T-cell (primary cell): ENCODE measurements around the gene TGFBR3. TPM values are rescaled to one million over a fixed set of nuclear protein-coding genes. Genes with fewer than 3 reads are reported as not detected.
A peak's percentile ranks its signal among the peaks of the same experiment; 100 is the strongest.

Experiments
- ATAC-seq, 4 experiments: fragments of 200-7000 bp in 3 of 4; fragments of 150-1000 bp in 1 of 4; cut with Tn5 transposase; replicated peaks in 1 of 4; 1 replicate in 3 of 4; 2 replicates in 1 of 4; pipeline ENCODE4 v1.10.0; 2021; ENCODE audit warnings: moderate library complexity in 3 of 4, mild to moderate bottlenecking in 2 of 4, moderate number of reproducible peaks in 1 of 4
- CTCF ChIA-PET, 2 donors: fragments of 300-600 bp; sonication (Branson Sonifier 250); formaldehyde crosslinking; loops; one replicate each; lab custom pipeline; 2022; ENCODE audit warnings: antibody characterized with exemption in 2 of 2; lab: Charles Lee
- POLR2A ChIA-PET, 2 donors: fragments of 300-600 bp; sonication (Branson Sonifier 250); formaldehyde crosslinking; loops; one replicate each; lab custom pipeline; 2022; ENCODE audit warnings: antibody characterized with exemption in 2 of 2; lab: Charles Lee
- DNase-seq, 35 experiments: peaks; one replicate each; pipeline versions ENCODE4 v3.0.0 to v3.0.0-alpha.2; 2013 to 2023
- H3K27ac ChIP-seq: one replicate; pipeline ENCODE4 v1.5.1; 2013; ENCODE audit warnings: low read length
- H3K27me3 ChIP-seq, 2 experiments: replicated peaks in 1 of 2; 1 replicate in 1 of 2; 2 replicates in 1 of 2; pipeline versions ENCODE4 v1.6.1 to v1.7.0; 2013; ENCODE audit warnings: low read length in 1 of 2, mixed read lengths in 1 of 2; ENCODE audit not compliant: control insufficient read depth in 2 of 2, insufficient read depth in 2 of 2; ENCODE audit errors: extremely low read depth in 1 of 2
- H3K36me3 ChIP-seq, 2 donors: 1 replicate in 1 of 2; 2 replicates in 1 of 2; pipeline versions ENCODE4 v1.6.1 to v1.7.0; 2013; ENCODE audit warnings: low read length in 1 of 2; ENCODE audit not compliant: control insufficient read depth in 2 of 2, insufficient read depth in 1 of 2; ENCODE audit errors: extremely low read depth in 1 of 2
- H3K4me1 ChIP-seq, 2 experiments: 1 replicate in 1 of 2; 2 replicates in 1 of 2; pipeline versions ENCODE4 v1.6.1 to v1.7.0; 2013; ENCODE audit warnings: low read length in 2 of 2, mixed read lengths in 1 of 2; ENCODE audit not compliant: insufficient read depth in 2 of 2, control insufficient read depth in 1 of 2; ENCODE audit errors: extremely low read depth in 1 of 2
- H3K4me3 ChIP-seq, 2 donors: 1 replicate in 1 of 2; 2 replicates in 1 of 2; pipeline versions ENCODE4 v1.5.1 to v1.7.0; 2013; ENCODE audit warnings: mild to moderate bottlenecking in 2 of 2, low read length in 1 of 2, moderate library complexity in 1 of 2; ENCODE audit not compliant: control insufficient read depth in 1 of 2; ENCODE audit errors: extremely low read depth in 1 of 2
- H3K9me3 ChIP-seq: 2 replicates; pipeline ENCODE4 v1.7.0; 2013
- H3K27ac Mint-ChIP-seq, 2 donors: one replicate each; pipeline ENCODE4 v1.8.0; 2020 to 2021; ENCODE audit warnings: mild to moderate bottlenecking in 2 of 2, mixed read lengths in 2 of 2
- H3K27me3 Mint-ChIP-seq, 2 donors: one replicate each; pipeline ENCODE4 v1.8.0; 2021 to 2022; ENCODE audit warnings: mixed read lengths in 2 of 2
- H3K36me3 Mint-ChIP-seq: one replicate; pipeline ENCODE4 v1.8.0; 2021; ENCODE audit warnings: mixed read lengths
- H3K4me1 Mint-ChIP-seq, 3 donors: one replicate each; pipeline ENCODE4 v1.8.0; 2020 to 2022; ENCODE audit warnings: mixed read lengths in 3 of 3, mild to moderate bottlenecking in 1 of 3
- H3K4me3 Mint-ChIP-seq, 3 donors: one replicate each; pipeline ENCODE4 v1.8.0; 2020 to 2022; ENCODE audit warnings: mild to moderate bottlenecking in 3 of 3, mixed read lengths in 3 of 3, moderate library complexity in 3 of 3
- H3K9me3 Mint-ChIP-seq, 3 donors: one replicate each; pipeline ENCODE4 v1.8.0; 2020 to 2022; ENCODE audit warnings: mixed read lengths in 3 of 3
- WGBS: methylation state at CpG from one replicate; pipeline ENCODE4 v1.1.5; 2013; ENCODE audit warnings: missing lambda C conversion rate; ENCODE audit not compliant: insufficient coverage; 5-methylcytosine and 5-hydroxymethylcytosine counted together
- total RNA-seq, 35 experiments: library from RNA in 6 of 35; stranded (reverse) in 6 of 35; fragments of 120-200 nt in 1 of 35; gene quantifications; one replicate each; pipeline versions ENCODE4 v1.2.1 to v1.2.4 and lab custom pipeline; 2013 to 2026

TGFBR3 gene
- total RNA-seq, 5 donors from 2014 or later (not counting 1 experiment from before 2014, with no cell fraction given) = 17.5 to 65.4 (median 36.4) TPM

DNA sequence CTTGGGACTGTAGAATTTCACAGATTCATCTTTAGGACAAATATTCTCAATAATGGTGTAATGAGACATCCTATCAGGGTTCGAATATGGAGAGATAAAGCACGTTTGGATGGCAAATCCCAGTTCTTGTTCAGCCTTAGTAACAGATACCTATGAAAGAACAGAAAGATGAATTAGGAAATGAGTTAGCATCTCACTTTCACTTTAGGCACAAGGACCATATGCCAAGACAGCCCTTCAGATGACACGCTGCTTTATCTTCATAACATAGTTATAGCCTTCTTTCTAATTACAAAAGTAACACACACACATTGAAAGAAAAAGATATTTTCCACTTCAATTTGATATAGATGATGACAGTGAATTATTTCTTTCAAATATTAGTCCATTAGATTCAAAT, 173.6 kb downstream of the TGFBR3 start:
- Mint-ChIP-seq H3K4me3 (no peak overlapping the region), H3K27ac (peak overlapping the region; percentile 12 to 20), H3K4me1 (peaks cover 14 to 30% (median 18%) of the 10 kb centered on the region in 3 donors), H3K27me3 (no peaks in the 10 kb centered on the region), H3K36me3 (peaks cover 85% of the 10 kb centered on the region), H3K9me3 (no peaks in the 10 kb centered on the region)
- H3K9me3 ChIP-seq = no peaks in the 10 kb centered on the region
- H3K4me3 ChIP-seq = no peak overlapping the region
- peaks cover 0 to 63% of the 10 kb centered on the region in 2 donors for H3K36me3 ChIP-seq
- no CpG with 5 or more reads among the region's 3 CpGs for WGBS
- DNase-seq (no peak), ATAC-seq (no peak)
- peaks cover 0 to 8% of the 10 kb centered on the region in 2 experiments for H3K4me1 ChIP-seq
- H3K27me3 ChIP-seq = no peaks in the 10 kb centered on the region
- CTCF ChIA-PET = interaction anchor here in 1 of 2 donors (1.9 kb wide), 1 partner anchor 200 kb away, joined by 7 read pairs; no protein-coding TSS in a partner anchor
- POLR2A ChIA-PET = interaction anchor here in 1 of 2 donors (0.5 kb wide), 1 partner anchor 1294 kb away, joined by 3 read pairs; no protein-coding TSS in a partner anchor
- no peak overlapping the region for H3K27ac ChIP-seq

DNA sequence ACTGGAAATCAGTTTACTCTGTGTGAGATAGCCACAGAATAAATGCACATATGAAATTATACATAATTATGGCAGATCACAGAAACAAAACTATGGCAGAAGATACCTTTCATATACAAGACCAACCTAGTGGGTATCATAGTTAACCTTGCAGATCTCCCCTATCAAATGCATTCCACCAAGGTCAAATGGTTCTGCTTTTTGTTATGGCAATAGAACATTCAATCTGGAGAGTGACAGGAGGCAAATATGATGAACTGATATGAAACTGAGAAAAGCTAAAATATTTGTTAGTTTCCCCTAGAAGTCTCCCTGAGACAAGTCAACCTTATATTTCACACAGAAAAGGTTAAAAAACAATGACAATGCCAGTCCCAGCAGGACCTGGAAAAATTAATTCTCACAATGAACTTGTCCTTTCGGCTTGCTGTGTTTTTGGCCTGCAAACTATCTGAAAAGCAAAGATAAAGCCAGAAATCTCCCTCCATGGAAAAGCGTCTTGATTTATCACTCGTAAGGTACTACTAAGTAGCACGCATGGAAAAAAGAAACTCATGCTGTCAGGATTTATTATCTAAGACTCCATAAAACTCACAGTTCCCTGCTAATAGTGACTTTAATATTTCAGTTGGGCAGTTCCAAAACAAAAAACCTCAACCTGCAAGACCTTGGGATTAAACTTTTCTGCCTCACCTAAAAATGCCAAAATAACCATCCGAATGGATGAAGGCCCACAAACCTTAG, 174.3 kb downstream of the TGFBR3 start:
- no peaks in the 10 kb centered on the region for H3K9me3 Mint-ChIP-seq
- H3K27me3 Mint-ChIP-seq = no peaks in the 10 kb centered on the region
- DNase-seq (no peak), ATAC-seq (no peak)
- H3K27ac ChIP-seq = no peak overlapping the region
- H3K27me3 ChIP-seq = no peaks in the 10 kb centered on the region
- H3K4me1 ChIP-seq = peaks cover 0 to 13% of the 10 kb centered on the region in 2 experiments
- peaks cover 90% of the 10 kb centered on the region for H3K36me3 Mint-ChIP-seq
- H3K36me3 ChIP-seq = peaks cover 0 to 66% of the 10 kb centered on the region in 2 donors
- 100% methylated on average over 3 of the region's 5 CpGs for WGBS
- H3K9me3 ChIP-seq = no peaks in the 10 kb centered on the region
- ChIA-PET CTCF (no interaction called here), POLR2A (no interaction called here)
- no peak overlapping the region for H3K27ac Mint-ChIP-seq
- H3K4me3 ChIP-seq = no peak overlapping the region
- no peak overlapping the region for H3K4me3 Mint-ChIP-seq
- peaks cover 14 to 30% (median 18%) of the 10 kb centered on the region in 3 donors for H3K4me1 Mint-ChIP-seq

DNA sequence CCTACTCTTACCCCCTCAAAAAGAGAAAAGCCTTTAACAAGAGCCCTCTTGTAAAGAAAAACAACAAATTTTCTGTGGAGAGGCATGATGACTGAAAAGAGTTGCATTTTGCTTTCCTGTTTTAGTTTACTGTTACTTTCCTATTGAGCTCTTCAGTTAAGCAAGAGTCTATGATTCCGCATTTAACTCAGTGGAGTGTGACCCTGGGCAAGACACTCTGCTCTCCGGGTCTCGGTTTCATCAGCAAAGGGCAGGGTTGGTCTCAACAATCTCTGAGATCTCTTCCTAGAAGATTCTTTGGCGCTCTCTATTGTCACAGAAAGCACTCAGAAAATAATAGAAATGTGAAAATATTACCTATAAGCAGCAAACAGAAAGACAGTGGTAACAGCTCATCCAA, 175.7 kb downstream of the TGFBR3 start:
- Mint-ChIP-seq H3K4me1 (peaks cover 14 to 30% (median 18%) of the 10 kb centered on the region in 3 donors), H3K9me3 (no peaks in the 10 kb centered on the region), H3K36me3 (peaks cover 89% of the 10 kb centered on the region), H3K27ac (no peak overlapping the region), H3K27me3 (no peaks in the 10 kb centered on the region), H3K4me3 (no peak overlapping the region)
- Histone ChIP-seq H3K4me1 (peaks cover 0 to 13% of the 10 kb centered on the region in 2 experiments), H3K36me3 (peaks cover 0 to 68% of the 10 kb centered on the region in 2 donors), H3K4me3 (no peak overlapping the region), H3K27ac (no peak overlapping the region), H3K9me3 (no peaks in the 10 kb centered on the region), H3K27me3 (no peaks in the 10 kb centered on the region)
- WGBS = 100% methylated on average over 2 of the region's 4 CpGs
- POLR2A ChIA-PET = no interaction called here
- ATAC-seq (no peak), DNase-seq (no peak)
- CTCF ChIA-PET = interaction anchor here in 1 of 2 donors (0.9 to 1.6 kb wide), 2 partner anchors 14 to 196 kb away, joined by 3 to 4 read pairs; no protein-coding TSS in a partner anchor

DNA sequence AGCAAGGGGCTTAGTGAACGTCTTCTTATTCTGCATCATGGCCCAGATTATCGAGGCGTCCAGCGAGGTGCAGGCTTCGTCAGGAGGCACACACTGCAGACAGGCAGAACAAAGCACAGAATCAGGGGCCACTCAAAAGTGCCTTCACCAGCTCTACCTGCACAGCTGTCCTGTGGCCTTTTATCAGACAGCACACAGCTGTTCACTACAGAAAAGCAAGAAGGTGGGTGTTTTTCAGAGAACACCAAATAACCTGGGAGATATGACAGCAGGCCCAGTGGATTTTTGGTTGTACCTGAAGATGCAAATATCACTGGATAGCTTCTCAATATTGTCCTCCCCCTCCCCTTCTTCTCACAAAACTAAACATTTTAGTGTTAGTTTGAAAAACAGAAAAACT, 177.3 kb downstream of the TGFBR3 start:
- Histone ChIP-seq H3K4me1 (peaks cover 0 to 13% of the 10 kb centered on the region in 2 experiments), H3K9me3 (no peaks in the 10 kb centered on the region), H3K27ac (no peak overlapping the region), H3K4me3 (no peak overlapping the region), H3K36me3 (peaks cover 0 to 63% of the 10 kb centered on the region in 2 donors), H3K27me3 (no peaks in the 10 kb centered on the region)
- no peak for DNase-seq
- no peak for ATAC-seq
- H3K9me3 Mint-ChIP-seq = no peaks in the 10 kb centered on the region
- peaks cover 86% of the 10 kb centered on the region for H3K36me3 Mint-ChIP-seq
- H3K4me3 Mint-ChIP-seq = no peak overlapping the region
- no peak overlapping the region for H3K27ac Mint-ChIP-seq
- H3K4me1 Mint-ChIP-seq = peaks cover 13 to 20% (median 14%) of the 10 kb centered on the region in 3 donors
- no peaks in the 10 kb centered on the region for H3K27me3 Mint-ChIP-seq
- POLR2A ChIA-PET = interaction anchor here in 1 of 2 donors (0.6 kb wide), 1 partner anchor 162 kb away, joined by 8 read pairs; no protein-coding TSS in a partner anchor
- CTCF ChIA-PET = interaction anchor here in 1 of 2 donors (0.6 to 1.6 kb wide), 2 partner anchors 195 to 1446 kb away, joined by 3 to 4 read pairs; no protein-coding TSS in a partner anchor
- 98% methylated on average over 5 of the region's 5 CpGs for WGBS

DNA sequence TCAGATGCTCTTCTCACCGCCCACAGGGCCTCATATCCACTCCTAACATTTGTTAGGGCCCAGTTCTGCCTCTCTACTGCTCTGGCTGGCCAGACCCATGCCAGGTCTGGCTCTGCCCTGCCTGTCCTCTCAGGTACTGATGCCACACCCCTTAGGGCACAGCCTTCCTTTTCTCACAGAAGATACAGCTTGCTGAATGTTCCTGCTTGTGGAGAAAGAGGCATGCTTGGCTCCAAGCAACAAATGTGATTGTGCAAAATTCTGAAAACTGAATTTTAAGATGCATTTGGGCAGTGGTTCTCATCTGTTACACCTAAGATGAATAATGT, 178.1 kb downstream of the TGFBR3 start:
- ATAC-seq (no peak), DNase-seq (no peak)
- no peak overlapping the region for H3K27ac ChIP-seq
- Mint-ChIP-seq H3K27me3 (no peaks in the 10 kb centered on the region), H3K9me3 (no peaks in the 10 kb centered on the region), H3K4me3 (no peak overlapping the region), H3K27ac (no peak overlapping the region), H3K36me3 (peaks cover 83% of the 10 kb centered on the region), H3K4me1 (peaks cover 5 to 12% (median 6%) of the 10 kb centered on the region in 3 donors)
- H3K36me3 ChIP-seq = peaks cover 0 to 63% of the 10 kb centered on the region in 2 donors
- ChIA-PET POLR2A (no interaction called here), CTCF (interaction anchor here in 1 of 2 donors (0.8 kb wide), 1 partner anchor 200 kb away, joined by 3 read pairs; no protein-coding TSS in a partner anchor)
- peaks cover 0 to 6% of the 10 kb centered on the region in 2 experiments for H3K4me1 ChIP-seq
- no peaks in the 10 kb centered on the region for H3K27me3 ChIP-seq
- H3K9me3 ChIP-seq = no peaks in the 10 kb centered on the region
- no peak overlapping the region for H3K4me3 ChIP-seq
- 86% methylated on average over 1 of the region's 1 CpG for WGBS

DNA sequence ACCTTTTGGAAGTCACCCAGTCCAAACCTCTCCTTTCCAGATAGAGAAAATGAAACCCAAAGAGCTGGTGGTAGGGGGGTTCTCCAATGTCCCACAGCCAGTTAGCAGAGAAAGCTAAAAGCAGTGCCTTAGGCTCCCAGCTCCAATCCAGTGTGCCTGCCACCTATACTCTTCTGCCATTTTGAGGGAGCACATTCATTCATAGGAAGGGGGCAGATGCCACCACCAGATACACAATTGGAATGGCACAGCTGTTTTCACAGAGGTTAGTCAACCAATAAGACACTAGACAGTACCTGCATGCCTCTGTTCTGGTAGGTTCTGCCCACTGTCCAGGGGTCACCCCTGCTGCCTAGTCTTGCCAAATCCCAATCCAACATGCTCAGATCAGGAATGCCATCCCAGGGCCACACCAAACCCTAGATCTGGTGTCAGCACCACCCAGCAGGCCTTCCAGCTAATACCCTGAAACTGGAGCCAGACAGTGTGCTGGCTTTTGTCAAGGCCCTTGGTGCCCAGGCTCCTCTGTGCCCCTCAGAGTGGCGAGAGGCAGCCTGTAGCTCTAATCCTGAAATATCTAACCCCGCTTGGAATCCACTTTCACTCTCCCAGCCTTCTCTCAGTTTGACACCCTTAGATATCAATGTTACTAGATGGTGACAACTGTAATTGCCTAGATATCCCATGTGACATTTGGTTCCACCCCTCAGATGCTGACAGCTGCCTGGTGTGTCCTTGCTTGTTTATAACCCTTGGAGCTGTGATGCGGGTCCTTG, 178.6 kb downstream of the TGFBR3 start:
- peaks cover 78% of the 10 kb centered on the region for H3K36me3 Mint-ChIP-seq
- POLR2A ChIA-PET = interaction anchor here in 1 of 2 donors (0.6 kb wide), 1 partner anchor 96 kb away, joined by 3 read pairs; no protein-coding TSS in a partner anchor
- no peak overlapping the region for H3K4me3 ChIP-seq
- no peak overlapping the region for H3K4me3 Mint-ChIP-seq
- no peaks in the 10 kb centered on the region for H3K27me3 Mint-ChIP-seq
- H3K4me1 Mint-ChIP-seq = peaks cover 0 to 6% (median under 1%) of the 10 kb centered on the region in 3 donors
- H3K4me1 ChIP-seq = peaks cover 0 to 5% of the 10 kb centered on the region in 2 experiments
- H3K9me3 ChIP-seq = no peaks in the 10 kb centered on the region
- CTCF ChIA-PET = interaction anchor here (0.6 to 1.0 kb wide), 3 partner anchors 111 to 200 kb away, joined by 3 to 7 read pairs (median 3); no protein-coding TSS in a partner anchor
- ATAC-seq (no peak), DNase-seq (no peak)
- H3K27me3 ChIP-seq = no peaks in the 10 kb centered on the region
- no peaks in the 10 kb centered on the region for H3K9me3 Mint-ChIP-seq
- 100% methylated on average over 1 of the region's 3 CpGs for WGBS
- no peak overlapping the region for H3K27ac Mint-ChIP-seq
- H3K27ac ChIP-seq = no peak overlapping the region
- H3K36me3 ChIP-seq = peaks cover 0 to 61% of the 10 kb centered on the region in 2 donors
